GM21526 (cell line): Measurements from ENCODE around the gene FOXC2.

Experiments
- ATAC-seq: cut with Tn5 transposase; IDR thresholded peaks from one replicate; pipeline ENCODE4 v1.9.1; 2021; ENCODE audit warnings: moderate library complexity; ENCODE audit not compliant: unreplicated experiment, low FRiP score

The FOXC2 gene

DNA sequence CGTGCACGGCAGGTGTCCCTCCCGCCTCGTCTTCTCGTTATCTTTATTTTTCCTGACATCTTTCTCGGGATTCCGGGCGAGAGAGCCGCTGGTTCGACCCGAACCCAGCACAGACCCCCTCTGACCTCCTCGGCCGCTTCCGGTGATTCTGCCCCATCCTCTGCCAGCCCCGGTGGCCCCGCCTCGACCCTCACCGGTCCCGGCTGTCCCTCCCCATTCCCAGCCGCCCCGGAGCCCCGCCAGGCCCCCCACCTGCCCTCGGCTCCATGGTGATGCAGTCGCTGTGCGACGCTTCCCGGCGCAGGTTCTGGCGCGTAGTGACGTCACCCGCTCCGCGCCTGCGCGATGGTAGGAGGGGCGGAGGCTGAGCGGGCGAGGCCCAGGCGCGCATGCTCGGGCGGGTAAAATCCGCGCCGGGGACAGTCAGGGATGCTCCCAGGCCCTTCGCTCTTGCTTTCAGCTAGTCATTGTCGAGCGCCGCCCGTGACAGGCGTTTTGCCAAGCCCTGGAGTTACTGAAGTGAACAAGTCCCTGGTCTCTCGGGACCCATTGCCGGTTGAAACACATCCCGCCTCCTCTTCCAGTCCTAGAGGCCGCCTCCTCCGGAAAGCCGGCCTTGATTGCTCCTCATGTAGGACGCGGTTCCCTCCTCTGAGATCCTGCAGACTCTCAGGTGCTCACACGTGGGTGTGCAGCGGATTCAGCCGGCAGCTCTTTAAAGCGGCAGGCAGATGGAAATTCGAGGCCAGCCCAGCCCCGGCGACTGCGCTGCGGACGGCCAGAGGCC lies 11.5 kb upstream of the FOXC2 start, which contains the start of gene MTHFSD:
TSS of gene MTHFSD (minus strand) at position 319 of the 787 bp plus-strand sequence. CDS start at position 268, 51 bp downstream.
- ATAC-seq = peak; percentile 64

- no peak for ATAC-seq
Observed at GRCh38 chr16:86555704-86556075, 10.9 kb upstream of the FOXC2 start.

GRCh38 chr16:86556576-86556975 lies 10.1 kb upstream of the FOXC2 start:
- ATAC-seq = no peak

DNA sequence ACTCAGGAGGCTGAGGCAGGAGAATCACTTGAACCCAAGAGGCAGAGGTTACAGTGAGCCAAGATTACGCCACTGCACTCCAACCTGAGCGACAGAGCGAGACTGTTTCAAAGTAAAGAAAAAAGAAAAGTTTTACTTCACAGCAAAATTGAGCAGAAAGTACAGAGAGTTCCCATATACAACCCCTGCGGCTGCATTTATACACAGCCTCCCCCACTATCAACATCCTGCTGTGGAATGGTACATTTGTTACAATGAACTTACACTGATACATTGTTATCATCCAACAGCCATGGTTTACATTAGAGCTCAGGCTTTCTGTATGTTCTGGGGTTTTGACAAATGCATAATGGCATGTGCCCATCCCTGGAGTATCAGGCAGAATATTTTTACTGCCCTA lies 9.0 kb upstream of the FOXC2 start:
- ATAC-seq = no peak

GRCh38 chr16:86558355-86559193 lies 8.1 kb upstream of the FOXC2 start:
- no peak for ATAC-seq

DNA sequence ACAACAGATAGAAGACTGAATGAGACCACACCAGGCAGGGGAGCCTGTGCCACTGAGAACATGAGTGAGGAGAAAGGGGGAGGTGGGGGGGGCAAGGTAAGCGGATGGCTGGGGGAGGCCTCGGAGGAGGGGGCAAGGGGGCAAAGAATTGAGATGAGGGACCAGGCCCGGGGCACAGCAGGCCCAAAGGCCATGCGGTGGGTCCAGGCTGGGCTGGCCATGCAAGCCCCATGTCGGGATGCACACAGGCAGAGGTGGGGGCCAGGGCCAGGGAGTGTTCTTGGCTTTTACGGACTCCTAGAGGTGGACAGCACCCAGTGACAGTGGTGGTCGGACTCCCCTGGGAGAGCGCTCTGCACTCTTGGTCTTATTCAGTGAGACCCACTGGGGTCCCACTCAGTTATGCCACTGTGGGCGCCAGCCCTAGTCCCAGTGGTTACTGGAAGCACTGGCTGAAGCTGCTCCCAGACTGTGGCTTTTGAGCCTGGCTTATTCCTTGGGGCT lies 6.8 kb upstream of the FOXC2 start:
- ATAC-seq = no peak

GRCh38 chr16:86562356-86562755 lies 4.3 kb upstream of the FOXC2 start:
- ATAC-seq = no peak

DNA sequence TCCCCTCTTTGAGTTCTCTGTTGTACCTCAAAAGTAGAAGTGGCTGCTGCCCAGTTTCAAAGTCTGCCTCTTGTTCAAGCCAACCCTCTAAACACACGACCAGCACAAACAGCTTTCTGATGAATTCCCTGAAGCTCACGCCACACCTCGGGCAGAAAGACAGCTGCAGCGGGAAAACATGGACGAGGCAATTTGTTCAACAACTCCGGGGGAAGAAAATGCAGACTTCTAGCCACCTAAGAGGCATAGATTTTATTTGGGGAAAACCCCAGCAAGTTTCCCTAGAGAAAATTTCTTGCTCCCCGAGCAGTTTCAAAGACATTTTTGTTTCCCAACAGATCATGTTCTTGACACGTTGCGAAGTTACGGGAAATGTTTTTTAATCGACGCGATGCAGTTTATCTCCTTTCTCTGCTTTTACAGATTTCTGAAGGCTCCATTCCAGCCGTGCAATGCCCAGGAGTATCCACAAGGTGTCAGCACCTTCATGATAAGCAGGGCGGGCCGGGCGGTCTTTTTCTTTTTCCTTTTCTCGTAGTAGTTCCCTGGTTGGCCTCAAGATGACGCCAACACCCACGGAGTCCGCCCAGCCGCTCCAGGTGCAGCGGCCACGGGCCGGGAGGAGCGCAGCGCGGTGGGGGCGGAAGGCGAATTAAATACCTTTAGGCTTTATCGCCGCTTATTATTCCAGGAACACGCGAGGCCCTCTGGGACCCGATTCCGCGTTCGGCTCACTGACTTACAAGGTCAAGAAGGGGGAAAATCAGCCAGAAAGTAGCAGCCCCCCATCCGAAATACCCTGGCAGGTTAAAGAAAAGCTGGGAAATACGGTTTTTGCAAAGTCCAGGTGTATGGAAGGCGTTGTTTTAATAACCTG lies 2.9 kb upstream of the FOXC2 start:
- no peak for ATAC-seq

- no peak for ATAC-seq
Observed at GRCh38 chr16:86565181-86565631, 1.4 kb upstream of the FOXC2 start.

DNA sequence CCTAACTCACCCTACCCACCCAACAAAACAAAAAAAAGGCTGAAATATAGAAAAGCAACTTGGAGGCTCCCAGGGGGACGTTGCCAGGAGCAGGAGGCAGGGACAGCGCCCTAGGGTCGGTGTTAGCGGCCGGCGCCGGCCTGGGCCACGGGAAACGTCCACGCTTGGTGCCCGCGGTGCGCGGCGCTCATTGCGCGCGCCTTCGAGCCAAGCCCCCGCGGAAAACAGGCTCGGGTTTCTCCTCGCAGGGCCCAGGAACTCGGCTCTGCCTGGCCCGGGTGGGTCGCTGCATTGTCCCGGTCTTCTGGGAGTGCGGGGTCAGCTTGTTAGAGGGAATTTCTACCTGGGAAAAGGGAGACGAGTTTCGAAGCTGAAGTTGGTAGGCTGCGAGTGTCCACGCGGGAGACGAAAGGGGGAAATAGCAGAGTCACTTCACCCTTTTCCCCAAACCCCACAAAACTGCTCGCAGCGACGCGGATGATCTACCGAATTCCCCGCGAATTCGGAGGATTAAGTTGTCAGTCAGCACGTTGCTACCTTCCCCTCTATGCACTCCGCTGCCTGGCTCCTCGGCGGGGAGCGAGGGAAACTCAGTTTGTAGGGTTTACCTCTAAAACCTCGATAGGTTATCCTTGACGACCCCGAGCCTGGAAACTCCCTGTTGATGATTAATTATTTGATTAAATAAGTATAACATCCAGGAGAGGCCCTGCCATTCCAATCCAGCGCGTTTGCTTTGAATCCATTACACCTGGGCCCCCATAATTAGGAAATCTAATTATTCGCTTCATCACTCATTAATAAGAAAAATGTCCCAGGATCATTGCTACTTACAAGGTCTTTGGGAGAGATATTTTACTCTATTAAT lies 751 bp upstream of the FOXC2 start:
- ATAC-seq = no peak

DNA sequence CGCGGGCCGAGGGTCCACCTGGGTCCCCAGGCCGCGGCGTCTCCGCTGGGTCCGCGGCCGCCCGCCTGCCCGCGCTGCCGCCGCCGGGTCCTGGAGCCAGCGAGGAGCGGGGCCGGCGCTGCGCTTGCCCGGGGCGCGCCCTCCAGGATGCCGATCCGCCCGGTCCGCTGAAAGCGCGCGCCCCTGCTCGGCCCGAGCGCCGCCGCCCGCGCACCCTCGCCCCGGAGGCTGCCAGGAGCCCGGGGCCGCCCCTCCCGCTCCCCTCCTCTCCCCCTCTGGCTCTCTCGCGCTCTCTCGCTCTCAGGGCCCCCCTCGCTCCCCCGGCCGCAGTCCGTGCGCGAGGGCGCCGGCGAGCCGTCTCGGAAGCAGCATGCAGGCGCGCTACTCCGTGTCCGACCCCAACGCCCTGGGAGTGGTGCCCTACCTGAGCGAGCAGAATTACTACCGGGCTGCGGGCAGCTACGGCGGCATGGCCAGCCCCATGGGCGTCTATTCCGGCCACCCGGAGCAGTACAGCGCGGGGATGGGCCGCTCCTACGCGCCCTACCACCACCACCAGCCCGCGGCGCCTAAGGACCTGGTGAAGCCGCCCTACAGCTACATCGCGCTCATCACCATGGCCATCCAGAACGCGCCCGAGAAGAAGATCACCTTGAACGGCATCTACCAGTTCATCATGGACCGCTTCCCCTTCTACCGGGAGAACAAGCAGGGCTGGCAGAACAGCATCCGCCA lies 504 bp downstream of the FOXC2 start:
- ATAC-seq = no peak

DNA sequence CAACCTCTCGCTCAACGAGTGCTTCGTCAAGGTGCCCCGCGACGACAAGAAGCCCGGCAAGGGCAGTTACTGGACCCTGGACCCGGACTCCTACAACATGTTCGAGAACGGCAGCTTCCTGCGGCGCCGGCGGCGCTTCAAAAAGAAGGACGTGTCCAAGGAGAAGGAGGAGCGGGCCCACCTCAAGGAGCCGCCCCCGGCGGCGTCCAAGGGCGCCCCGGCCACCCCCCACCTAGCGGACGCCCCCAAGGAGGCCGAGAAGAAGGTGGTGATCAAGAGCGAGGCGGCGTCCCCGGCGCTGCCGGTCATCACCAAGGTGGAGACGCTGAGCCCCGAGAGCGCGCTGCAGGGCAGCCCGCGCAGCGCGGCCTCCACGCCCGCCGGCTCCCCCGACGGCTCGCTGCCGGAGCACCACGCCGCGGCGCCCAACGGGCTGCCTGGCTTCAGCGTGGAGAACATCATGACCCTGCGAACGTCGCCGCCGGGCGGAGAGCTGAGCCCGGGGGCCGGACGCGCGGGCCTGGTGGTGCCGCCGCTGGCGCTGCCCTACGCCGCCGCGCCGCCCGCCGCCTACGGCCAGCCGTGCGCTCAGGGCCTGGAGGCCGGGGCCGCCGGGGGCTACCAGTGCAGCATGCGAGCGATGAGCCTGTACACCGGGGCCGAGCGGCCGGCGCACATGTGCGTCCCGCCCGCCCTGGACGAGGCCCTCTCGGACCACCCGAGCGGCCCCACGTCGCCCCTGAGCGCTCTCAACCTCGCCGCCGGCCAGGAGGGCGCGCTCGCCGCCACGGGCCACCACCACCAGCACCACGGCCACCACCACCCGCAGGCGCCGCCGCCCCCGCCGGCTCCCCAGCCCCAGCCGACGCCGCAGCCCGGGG lies 1.3 kb downstream of the FOXC2 start:
- no peak for ATAC-seq

GRCh38 chr16:86568677-86569623 lies 2.3 kb downstream of the FOXC2 start:
- ATAC-seq = no peak

DNA sequence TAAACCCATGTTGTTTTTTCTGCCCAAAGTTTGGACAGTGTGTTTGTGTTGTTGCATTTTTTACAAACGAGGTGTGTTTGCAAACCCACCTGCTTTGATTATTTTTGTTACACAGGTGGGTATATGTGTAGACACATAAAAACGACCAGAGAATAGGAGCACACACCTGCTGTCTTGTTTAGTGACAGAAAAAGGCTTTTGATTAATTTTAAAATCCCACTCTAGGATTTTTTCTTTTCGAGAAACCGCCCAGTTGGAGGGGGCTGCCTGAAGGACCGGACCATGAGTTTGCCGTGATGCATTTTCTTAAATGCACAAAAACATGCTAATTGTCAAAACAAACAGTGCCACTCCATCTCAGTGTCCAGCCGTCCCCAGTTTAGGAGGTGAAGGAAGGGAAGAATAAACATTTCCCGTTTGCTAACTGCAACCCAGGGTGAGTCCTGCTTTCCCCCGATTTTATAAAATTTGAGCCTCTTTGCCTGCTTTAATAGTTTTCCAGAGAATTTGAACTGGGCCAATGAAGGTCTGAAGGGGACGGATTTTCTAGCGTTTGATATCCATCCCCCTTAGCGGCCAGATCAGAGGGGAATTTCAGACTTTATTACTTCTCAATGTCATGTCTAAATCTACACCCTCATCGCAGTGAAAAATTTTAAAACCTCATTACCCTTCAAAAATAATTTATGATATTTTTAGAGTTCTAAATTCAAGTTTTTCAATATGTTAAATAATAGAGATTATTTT lies 3.2 kb downstream of the FOXC2 start:
- ATAC-seq = no peak

DNA sequence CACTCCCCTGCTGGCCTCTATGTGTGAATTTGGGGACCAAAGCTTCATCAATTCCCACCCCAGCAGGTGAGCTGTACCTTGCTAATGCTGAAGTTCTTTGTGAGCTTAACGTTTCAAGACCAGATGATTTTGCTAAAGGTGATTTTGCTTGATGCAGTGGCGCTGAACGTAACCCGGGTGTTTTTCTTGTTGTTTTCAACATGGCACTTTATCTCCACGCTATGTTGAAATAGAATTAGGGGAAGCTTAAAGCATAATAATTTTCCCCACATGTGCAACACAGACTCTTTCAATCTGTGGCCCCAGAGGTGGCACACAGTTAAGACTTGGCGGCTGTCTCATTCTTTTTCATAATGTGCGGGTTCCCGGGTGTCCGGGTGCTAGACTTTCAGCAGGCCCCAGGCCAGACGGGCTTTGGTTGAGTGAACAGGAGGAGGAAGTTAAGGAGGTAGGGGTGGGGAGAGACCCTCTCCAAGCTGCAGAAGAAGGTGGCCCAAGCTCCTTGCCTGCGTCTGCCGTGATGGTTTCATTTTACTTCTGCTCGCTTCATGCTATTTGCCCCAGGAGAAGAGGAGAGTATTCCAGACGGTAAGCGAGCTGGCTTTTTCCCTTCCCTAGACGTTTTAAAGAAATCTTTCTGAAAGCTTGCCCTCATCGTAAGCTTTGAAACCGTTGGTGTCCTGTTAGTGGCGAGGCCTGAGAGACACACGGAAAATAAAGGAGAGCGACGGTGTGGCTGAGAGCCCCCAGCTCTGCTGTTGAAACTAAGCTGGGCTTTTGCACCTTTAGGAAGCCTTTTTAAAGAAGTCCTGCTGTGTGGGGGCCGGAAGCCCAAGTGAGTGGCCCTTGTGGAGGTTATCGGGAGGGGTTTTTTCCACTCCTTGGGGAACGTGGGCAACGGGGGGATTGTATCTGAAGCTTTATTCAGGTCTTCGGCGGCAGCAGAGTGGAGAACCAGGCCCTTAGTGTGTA lies 4.2 kb downstream of the FOXC2 start:
- ATAC-seq = no peak
